Measurements from ENCODE around the gene CHRD. TPM values are rescaled to one million over a fixed set of nuclear protein-coding genes. Genes with fewer than 3 reads are reported as not detected.
A peak's percentile ranks its signal among the peaks of the same experiment; 100 is the strongest.

CHRD gene
- total RNA-seq, 6 donors from 2014 or later, result 2.1 to 40.9 (median 4.3) TPM

DNA sequence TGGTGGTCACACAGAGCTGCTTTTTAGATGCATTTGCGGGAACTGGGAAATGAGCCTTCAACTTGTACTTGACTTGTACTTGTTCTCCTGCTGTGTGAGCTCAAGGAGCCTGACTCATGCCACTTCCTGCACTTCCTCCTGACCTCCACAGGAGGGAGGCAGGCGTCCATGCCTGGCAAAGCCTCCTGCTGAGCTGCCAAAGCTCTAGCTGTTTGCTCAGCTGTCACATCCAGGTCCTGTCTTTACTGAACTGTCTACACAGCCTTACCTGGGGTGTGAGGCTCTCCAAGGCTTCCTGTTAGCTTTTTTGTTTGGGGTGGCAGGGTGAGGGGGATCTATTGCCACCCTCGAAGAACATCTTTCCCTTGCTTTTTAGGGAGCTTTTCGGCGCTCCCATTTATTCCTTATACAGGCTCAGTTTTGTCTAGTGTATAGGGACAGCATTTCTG, 8.3 kb upstream of the CHRD start:
- WGBS, 2 donors, result 49 to 60% methylated on average over 4 to 5 of the region's 5 CpGs

DNA sequence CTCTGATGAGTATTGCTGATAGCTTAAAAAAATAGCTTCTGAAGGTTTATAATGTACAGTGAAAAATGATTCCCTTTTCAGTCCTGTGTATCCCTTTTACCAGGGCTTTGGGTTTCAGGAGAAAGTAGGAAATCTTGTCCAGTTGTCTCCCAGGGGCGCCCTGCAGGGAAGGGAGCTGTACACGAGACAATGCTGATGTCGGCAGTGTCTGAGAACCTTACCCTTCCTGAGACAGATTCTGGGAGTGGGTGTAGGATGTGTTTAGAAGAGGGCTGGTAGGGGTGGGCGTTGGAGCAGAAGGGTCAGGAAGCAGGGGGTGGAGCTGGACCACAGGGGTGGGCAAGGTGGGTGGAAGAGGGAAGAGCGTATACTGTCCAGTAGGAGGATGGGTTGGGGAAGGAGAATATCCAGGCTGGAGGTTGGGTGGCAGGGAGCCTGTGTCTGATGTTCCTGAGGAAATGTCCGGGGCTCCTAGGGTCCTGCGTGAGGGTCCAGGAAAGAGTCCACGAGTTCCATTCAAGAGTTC, 7.5 kb upstream of the CHRD start:
- WGBS, 2 donors, result 73 to 75% methylated on average over 8 of the region's 8 CpGs
- Histone ChIP-seq H3K4me3 (no peak overlapping the region), H3K9me3 (no peaks in the 10 kb centered on the region)

More for the DNA sequence above, 8.3 kb upstream of the CHRD start:
- Histone ChIP-seq H3K36me3 (peaks cover 0 to 30% (median 15%) of the 10 kb centered on the region in 4 donors), H3K9me3 (no peaks in the 10 kb centered on the region), H3K27me3 (no peaks in the 10 kb centered on the region), H3K27ac (no peak overlapping the region), H3K4me1 (peaks cover 8 to 14% (median 9%) of the 10 kb centered on the region in 4 donors), H3K4me3 (no peak overlapping the region)
- ATAC-seq (ENCODE audit: low FRiP score in 2 of 2) (peak; percentile 88 to 92), DNase-seq (peak in 1 of 2 donors; percentile 87)
- TF ChIP-seq, protein P1, sequence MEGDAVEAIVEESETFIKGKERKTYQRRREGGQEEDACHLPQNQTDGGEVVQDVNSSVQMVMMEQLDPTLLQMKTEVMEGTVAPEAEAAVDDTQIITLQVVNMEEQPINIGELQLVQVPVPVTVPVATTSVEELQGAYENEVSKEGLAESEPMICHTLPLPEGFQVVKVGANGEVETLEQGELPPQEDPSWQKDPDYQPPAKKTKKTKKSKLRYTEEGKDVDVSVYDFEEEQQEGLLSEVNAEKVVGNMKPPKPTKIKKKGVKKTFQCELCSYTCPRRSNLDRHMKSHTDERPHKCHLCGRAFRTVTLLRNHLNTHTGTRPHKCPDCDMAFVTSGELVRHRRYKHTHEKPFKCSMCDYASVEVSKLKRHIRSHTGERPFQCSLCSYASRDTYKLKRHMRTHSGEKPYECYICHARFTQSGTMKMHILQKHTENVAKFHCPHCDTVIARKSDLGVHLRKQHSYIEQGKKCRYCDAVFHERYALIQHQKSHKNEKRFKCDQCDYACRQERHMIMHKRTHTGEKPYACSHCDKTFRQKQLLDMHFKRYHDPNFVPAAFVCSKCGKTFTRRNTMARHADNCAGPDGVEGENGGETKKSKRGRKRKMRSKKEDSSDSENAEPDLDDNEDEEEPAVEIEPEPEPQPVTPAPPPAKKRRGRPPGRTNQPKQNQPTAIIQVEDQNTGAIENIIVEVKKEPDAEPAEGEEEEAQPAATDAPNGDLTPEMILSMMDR (IDR thresholded peaks at IDR 0.05), result peak; percentile 88 to 95 (median 90)
- TF ChIP-seq EP300 (IDR thresholded peaks at IDR 0.05), result no peak
- peak in 1 of 2 donors; percentile 48 for TF ChIP-seq POLR2AphosphoS5 (IDR thresholded peaks at IDR 0.05)

DNA sequence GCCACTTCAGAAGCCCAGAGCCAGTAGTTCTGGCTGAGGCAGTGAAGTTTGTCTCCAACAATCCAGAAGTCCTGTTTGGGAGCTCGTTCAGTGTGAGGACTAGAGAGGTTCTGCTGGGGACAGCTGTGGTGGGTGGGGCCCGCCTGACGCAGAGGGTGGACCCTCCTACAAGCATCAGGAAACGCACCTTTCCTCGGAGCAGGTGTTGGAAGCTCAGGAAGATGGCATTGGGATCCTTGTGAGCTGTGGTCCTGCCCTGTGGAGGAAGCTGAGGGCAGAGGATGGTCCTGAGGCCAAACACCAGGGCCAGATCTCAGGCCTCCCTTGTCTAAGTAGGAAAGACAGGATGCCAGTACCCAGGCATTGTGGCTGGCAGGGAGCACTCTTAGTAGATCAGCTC, 6.9 kb upstream of the CHRD start:
- no peak for TF ChIP-seq POLR2A (IDR thresholded peaks at IDR 0.05)
- TF ChIP-seq, protein P1 (IDR thresholded peaks at IDR 0.05), result no peak
- TF ChIP-seq EP300 (IDR thresholded peaks at IDR 0.05), result no peak
- no peak for TF ChIP-seq POLR2AphosphoS5 (IDR thresholded peaks at IDR 0.05)
- peaks cover 0 to 18% (median 9%) of the 10 kb centered on the region in 4 donors for H3K36me3 ChIP-seq
- no peaks in the 10 kb centered on the region for H3K9me3 ChIP-seq
- peaks cover 8 to 14% (median 11%) of the 10 kb centered on the region in 4 donors for H3K4me1 ChIP-seq
- H3K27ac ChIP-seq, result no peak overlapping the region
- no peaks in the 10 kb centered on the region for H3K27me3 ChIP-seq
- ATAC-seq (ENCODE audit: low FRiP score in 2 of 2) (no peak), DNase-seq (no peak)
- no peak overlapping the region for H3K4me3 ChIP-seq
- WGBS, 2 donors, result 78 to 84% methylated on average over 5 of the region's 5 CpGs

More for the DNA sequence above, 7.5 kb upstream of the CHRD start:
- H3K27me3 ChIP-seq, result no peaks in the 10 kb centered on the region
- H3K27ac ChIP-seq, result no peak overlapping the region
- ATAC-seq (ENCODE audit: low FRiP score in 2 of 2) (no peak), DNase-seq (no peak)
- peaks cover 0 to 24% (median 12%) of the 10 kb centered on the region in 4 donors for H3K36me3 ChIP-seq
- peaks cover 8 to 14% (median 9%) of the 10 kb centered on the region in 4 donors for H3K4me1 ChIP-seq
- TF ChIP-seq EP300 (IDR thresholded peaks at IDR 0.05) (no peak), POLR2AphosphoS5 (IDR thresholded peaks at IDR 0.05) (no peak), POLR2A (IDR thresholded peaks at IDR 0.05) (no peak)
- TF ChIP-seq, protein P1 (IDR thresholded peaks at IDR 0.05), result no peak

DNA sequence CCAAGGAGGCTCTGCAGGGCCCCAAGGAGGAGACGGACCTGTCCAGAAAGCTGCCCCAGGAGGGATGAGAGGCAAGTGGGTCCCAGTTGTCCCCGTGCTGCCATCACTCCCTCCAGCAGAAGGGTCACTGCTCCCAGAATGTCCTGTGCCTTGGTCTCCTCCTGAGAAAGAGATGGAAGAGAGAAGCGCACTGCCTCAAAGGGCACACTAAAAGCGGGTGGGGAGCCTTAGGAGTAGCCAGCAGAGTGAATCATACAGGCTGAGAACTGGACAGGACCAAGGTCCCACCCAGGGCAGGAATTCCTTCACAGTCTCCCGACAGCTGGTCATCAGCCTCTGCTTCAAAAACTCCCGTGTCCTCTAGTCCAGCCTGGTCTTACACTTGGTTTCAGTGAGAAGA, 6.4 kb upstream of the CHRD start:
- 76 to 82% methylated on average over 5 to 6 of the region's 6 CpGs for WGBS, 2 donors
- Histone ChIP-seq H3K9me3 (no peaks in the 10 kb centered on the region), H3K27ac (no peak overlapping the region), H3K4me1 (peaks cover 8 to 16% (median 10%) of the 10 kb centered on the region in 4 donors), H3K36me3 (peaks cover 0 to 13% (median 4%) of the 10 kb centered on the region in 4 donors), H3K27me3 (no peaks in the 10 kb centered on the region), H3K4me3 (no peak overlapping the region)
- no peak for TF ChIP-seq EP300 (IDR thresholded peaks at IDR 0.05)
- TF ChIP-seq, protein P1 (IDR thresholded peaks at IDR 0.05), result no peak
- ATAC-seq (ENCODE audit: low FRiP score in 2 of 2) (peak in 1 of 2 donors; percentile 88), DNase-seq (no peak)
